IMR-90 (cell line): ENCODE results near the gene SPPL2B.

ENCODE experiments used
- BHLHE40 ChIP-seq: fragments of 150-350 bp; IDR thresholded peaks from 2 replicates; pipeline ENCODE4 v1.6.1; 2016; ENCODE audit warnings: mild to moderate bottlenecking, low read depth, low read length
- CEBPB ChIP-seq: IDR thresholded peaks from 2 replicates; pipeline ENCODE4 v1.6.1; 2012; ENCODE audit warnings: low read depth, low read length, improper control_type of control experiment
- CHD1 ChIP-seq: IDR thresholded peaks from 2 replicates; pipeline ENCODE4 v1.6.1; 2012; ENCODE audit warnings: low read depth, low read length, improper control_type of control experiment
- CTCF ChIP-seq: conservative IDR thresholded peaks from 2 replicates; pipeline ENCODE4 v1.5.1; 2012; ENCODE audit warnings: mild to moderate bottlenecking, low read depth, low read length, improper control_type of control experiment
- ELK1 ChIP-seq: fragments of 150-350 bp; IDR thresholded peaks from 2 replicates; pipeline ENCODE4 v1.6.1; 2016; ENCODE audit warnings: low read depth, mild to moderate bottlenecking, low read length, moderate library complexity, borderline replicate concordance
- FOS ChIP-seq: fragments of 150-350 bp; IDR thresholded peaks from 2 replicates; pipeline ENCODE4 v1.6.1; 2016; ENCODE audit warnings: low read depth, low read length
- MAZ ChIP-seq: IDR thresholded peaks from 2 replicates; pipeline ENCODE4 v1.6.1; 2012; ENCODE audit warnings: low read depth, mild to moderate bottlenecking, low read length, improper control_type of control experiment, moderate library complexity, borderline replicate concordance
- POLR2A ChIP-seq: IDR thresholded peaks from 2 replicates; pipeline ENCODE4 v1.6.1; 2012; ENCODE audit warnings: mild to moderate bottlenecking, low read depth, low read length
- RAD21 ChIP-seq: IDR thresholded peaks from 2 replicates; pipeline ENCODE4 v1.6.1; 2012; ENCODE audit warnings: low read length, improper control_type of control experiment
- RFX5 ChIP-seq: IDR thresholded peaks from 2 replicates; pipeline ENCODE4 v1.8.0; 2012; ENCODE audit warnings: low read depth, mild to moderate bottlenecking, low read length, moderate library complexity
- SMC3 ChIP-seq: fragments of 150-350 bp; IDR thresholded peaks from 2 replicates; pipeline ENCODE4 v1.6.1; 2016; ENCODE audit warnings: low read depth, mild to moderate bottlenecking, antibody characterized with exemption, low read length, moderate library complexity
- USF2 ChIP-seq: fragments of 150-350 bp; IDR thresholded peaks from 2 replicates; pipeline ENCODE4 v1.6.1; 2017; ENCODE audit warnings: mild to moderate bottlenecking, antibody characterized with exemption, low read length, low read depth

GRCh38 chr19:2334426-2334825 lies 5.9 kb downstream of the SPPL2B start:
- TF ChIP-seq MAZ (no peak), CTCF (no peak), RFX5 (no peak), POLR2A (no peak), USF2 (no peak), CEBPB (no peak), SMC3 (no peak), FOS (no peak), RAD21 (no peak), BHLHE40 (no peak), ELK1 (no peak), CHD1 (no peak)
